ENCODE results near the gene ECHDC1.

Gene ECHDC1

DNA sequence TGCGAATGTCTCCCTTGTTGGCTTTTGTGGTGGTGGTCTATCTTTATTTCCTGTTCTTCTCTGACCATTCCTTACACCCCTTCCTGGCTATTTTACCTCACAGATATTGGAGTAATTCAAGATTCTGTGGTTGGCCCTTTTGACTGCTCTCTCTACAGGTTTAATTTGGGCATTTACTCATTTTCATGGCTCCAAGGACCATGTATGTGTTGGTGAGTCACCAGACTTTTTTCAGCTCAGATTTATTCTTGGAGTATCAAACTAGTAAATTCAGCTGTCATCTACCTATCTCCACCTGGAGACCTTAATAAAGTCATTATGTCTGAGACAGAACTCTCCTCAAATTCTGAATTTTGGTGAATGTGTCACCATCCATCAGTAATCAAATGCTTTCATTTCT, 61.2 kb downstream of the ECHDC1 start:
- DNase-seq, result no peak

DNA sequence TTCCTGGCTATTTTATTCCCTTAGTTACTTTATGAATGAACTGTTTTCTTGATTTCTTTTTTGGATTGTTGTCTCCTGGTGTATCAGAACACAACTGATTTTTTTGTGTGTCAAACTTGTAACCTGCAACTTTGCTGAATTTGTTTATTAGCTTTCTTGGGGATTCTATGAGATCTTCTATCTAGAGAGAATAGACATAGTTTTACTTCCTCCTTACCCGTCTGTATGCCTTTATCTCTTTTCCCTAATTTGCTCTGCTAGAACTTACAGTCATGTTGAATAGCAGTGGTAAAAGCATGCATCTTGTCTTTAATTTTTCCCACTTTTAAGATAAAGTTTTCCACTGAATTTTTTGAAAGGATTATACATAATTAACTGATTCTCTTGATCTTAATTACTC, 63.6 kb downstream of the ECHDC1 start:
- no peak for DNase-seq

DNA sequence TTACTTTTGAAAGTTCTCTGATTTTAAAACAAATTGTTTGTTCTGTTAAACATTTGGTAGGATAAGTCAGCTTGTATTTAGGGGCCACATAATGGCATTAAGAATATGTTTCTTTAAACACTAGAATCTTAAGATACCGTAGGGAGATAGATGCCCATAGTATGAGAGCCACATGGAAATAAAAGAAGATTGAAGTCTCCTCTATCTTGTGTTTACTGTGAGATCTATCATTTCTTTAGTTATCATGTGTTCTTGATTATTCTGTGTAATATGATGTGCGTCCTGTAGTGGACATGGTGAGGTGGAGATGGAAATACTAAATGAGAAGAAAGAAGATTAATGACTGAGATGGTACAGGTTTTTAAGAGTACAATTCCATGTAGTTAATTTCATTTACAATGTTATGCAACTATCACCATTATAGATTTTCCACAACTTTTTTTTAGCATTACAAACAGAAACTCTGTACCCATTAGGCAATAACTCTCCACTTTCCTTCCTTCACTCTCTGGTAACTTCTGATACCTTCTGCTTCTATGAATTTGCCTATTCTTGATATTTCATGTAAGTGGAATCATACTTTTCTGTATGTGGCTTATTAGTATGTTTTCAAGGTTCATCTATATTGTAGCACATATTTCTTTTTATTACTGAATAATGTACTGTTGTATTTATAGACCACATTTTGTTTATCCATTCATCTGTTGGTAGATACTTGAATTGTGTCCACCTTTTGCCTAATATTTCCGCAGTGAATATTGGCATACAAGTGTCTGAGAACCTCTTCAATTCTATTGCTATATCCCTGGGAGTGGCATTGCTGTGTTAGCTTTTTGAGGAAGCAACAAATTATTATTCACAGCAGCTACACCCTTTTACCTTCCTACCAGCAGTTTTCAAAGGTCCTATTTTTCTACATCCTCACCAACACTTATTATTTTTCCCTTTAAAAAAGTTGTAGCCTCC, 65.2 kb downstream of the ECHDC1 start:
- no peak for DNase-seq

DNA sequence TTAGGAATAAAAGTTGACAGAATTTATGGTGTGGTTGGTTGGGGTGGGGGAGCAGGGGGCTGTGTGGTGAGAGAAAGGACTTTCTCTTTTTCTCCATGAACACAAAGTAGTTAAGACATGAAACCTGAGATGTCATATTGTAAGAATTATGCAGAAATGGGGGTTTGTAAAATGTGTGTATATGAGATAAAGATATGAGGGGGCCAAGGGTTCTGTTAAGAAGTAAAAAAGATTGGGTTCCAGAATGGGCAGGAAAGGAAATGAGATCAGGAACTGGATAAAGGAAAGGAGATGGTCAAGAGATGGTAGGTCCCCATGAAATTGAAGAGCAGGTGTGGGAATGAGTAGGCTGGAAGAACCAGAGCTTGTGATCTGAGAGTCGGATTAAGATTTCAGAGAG, 67.1 kb downstream of the ECHDC1 start:
- no peak for DNase-seq

DNA sequence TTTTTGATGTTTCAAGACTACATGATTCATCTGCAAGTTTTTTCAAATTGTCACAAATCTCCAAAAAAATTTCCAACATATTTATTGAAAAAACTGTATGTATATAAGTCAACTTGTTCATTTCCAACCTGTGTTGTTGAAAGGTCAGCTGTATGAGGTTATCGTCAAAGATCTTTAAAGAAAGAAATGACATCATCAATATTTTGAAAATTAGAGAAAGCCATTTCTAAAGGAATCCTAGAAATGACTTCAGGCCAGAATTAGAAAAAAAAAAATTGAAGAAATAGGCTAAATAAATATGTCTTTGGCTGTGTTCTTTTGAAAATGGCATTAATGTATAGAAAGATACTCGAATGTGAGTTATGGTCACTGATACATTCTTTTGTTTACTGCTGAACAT, 69.9 kb downstream of the ECHDC1 start:
- no peak for DNase-seq

DNA sequence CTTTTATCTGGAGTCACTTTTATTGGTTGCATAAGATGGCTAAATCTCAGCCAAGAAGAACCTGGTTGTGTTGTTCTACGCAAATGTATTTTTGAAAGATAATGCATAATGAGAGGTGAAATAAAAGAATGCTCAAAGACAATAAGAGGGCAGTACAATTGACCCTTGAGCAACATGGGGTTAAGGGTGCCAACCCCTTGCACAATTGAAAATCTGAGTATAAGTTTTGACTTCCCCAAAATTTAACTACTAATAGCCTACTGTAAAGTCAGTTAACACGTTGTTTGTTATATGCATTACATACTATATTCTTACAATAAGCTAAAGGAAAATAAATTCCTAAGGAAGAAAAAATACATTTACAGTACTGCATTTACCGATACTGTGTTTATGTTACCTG, 70.8 kb downstream of the ECHDC1 start:
- DNase-seq, result no peak

DNA sequence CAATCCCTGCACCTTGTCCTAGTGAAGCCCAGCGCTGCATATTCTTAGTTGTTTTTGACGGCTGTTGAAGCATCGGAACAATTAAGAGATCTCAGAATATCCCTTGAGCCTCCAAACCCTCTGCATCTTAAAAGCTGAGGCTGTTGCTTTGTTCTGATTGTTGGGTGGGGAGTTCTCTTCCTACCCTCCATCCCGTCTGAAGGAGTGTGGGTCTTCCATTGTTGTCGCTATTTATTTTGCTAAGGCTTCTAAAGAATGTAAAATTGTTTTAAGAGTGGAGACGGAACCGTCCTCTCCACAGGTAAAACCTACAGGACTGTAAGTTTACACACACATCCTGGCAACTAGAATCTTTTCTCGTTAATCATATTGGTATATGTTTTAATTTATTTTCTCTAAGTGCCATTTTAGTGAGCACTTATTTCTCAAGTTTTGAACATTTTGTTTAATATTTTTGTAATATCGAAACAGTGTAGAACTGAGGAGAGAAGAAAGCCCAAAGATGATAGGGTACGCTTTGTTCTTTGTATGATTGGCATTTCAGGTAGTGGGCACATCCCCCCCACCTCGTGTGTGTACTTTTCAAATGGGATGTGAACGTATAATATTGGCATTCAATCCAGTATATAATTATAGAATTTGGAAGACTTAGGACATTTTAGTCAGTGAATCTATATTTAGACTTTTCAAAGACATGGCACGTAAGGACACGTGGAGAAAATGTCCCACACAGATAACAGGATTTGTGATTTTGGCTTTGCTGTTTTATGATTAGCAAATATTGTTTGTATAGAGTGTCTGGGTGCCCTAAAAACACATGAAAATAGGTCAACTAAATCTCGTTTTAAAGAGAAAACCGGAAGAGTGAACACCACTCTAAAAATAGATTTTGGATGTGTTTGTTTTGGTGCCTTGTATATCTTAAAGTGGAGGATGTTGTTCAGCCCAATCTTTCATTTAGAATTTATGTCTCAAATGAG, 75.5 kb downstream of the ECHDC1 start:
- DNase-seq, result peak; percentile 70

DNA sequence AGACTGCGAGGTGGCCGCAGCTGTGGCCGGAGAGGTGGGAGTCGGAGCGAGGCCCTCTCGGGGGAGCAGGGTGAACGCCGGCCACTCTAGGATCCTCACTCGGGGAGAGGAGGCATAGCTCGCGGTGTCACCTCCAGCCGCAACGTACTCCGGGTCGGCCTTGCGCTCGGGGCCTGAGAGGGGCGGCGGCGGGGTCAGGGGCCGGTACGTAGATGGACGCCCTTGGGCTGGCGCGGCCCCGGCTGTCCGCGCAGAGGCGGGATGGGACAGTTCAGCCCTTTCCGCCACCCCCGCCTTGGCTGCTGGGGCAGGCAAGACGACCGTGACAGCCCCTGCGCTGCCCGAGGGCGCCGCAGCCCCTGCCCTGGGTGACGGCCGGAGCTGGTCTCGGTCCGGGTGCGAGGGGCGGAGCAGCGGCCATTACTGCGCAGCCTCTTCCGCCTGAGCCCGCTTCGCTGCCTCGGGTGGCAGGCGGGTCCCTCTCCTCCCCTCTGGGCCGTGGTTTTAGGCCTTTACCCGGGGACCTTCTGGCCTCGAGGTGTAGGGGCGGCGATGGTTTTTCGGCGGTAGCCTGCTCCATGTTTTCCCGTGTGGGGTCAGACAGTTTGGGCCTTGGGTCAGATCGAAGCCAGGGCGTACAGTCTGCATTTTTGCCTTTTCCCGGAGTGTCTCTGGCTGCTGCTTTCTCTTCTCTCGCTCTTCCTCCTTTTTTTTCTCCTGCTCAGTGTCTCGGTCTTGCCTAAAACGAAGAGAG, 76.3 kb downstream of the ECHDC1 start:
- peak; percentile 74 for DNase-seq

DNA sequence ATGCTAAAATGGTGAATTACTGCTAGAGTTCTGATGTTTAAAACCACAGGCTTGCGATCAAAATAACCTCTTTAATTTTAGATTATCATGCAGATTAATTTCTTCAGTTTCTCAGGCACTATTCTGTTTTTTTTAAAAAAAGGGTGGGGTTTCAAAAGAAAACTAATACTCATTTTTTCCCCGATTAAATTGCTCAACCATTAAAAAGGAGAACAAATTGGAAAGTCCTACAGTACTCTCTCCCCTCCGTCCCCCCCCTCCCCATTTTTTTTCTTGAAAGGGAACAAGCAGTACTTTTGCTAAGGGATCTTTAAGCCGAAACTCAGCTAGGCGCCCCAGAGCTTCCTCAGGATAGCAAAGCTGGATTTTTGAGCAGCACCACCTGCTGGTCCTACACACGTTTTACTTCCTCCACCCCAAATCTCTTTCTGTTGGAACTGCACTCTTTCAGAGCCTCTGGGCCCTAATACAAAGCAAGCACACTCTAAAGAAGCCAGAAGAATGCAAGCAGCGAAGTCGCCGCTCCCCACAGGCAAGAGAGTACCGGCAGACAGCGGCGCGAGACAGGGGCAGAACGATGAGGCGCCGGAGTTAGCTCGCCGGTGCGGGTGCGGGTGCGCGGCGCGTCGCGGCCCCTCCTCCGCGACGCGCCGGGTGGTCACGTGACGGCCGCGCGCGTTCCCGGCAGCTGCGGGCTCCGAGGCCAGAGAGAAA, 77.1 kb downstream of the ECHDC1 start, which contains the start of gene RNF146:
Gene RNF146, plus strand, starts transcription at position 687 of the 714 bp plus-strand sequence. CDS start 13,475 bp downstream, outside the sequence.
- DNase-seq, result peak; percentile 93

DNA sequence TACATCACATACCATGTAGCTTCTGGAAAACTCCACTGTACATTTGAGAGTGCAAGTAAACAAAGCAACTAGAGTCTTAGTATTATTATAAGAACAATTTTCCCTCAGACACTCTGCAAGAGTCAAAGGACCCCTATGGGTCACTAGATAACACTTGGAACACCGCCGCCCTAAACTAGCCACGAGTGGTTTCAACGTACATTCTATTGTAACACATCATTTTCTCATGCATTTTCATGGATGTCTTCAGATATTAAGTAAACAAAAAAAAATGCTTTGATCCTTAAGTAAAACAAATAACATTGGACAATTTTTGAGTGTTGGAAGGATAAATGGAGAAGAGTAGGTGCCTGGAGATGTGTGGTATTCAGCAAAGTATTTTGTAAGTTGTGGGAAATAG, 79.9 kb downstream of the ECHDC1 start:
- DNase-seq, result no peak

DNA sequence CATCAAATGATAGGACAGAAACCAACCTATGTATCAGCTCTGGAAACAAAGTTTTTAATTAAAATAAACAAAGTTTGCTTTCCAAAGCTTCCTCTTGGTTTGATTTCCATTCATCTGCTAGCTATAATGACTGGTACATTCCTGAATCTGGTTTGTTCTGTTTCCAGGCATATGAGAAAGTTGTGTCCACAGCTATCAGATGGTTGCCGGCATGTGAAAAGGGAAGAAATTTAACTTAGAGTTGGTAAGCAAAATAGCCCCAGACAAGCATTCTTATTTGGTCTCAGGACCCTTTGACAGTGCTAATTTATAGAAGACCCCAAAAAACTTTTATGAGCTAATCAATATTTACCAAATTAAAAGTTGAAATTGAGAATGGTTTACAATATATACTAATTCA, 80.5 kb downstream of the ECHDC1 start:
- no peak for DNase-seq

DNA sequence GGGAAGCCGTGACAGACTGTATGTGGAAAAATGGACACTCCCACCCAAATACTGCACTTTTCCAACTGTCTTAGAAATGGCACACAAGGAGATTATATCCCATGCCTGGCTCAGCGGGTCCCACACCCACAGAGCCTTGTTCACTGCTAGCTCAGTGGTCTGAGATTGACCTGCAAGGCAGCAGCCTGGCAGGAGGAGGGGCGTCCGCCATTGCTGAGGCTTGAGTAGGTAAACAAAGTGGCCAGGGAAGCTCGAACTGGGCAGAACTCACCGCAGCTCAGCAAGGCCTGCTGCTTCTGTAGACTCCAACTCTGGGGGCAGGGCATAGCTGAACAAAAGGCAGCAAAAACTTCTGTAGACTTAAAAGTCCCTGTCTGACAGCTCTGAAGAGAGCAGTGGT, 88.1 kb downstream of the ECHDC1 start:
- no peak for DNase-seq

DNA sequence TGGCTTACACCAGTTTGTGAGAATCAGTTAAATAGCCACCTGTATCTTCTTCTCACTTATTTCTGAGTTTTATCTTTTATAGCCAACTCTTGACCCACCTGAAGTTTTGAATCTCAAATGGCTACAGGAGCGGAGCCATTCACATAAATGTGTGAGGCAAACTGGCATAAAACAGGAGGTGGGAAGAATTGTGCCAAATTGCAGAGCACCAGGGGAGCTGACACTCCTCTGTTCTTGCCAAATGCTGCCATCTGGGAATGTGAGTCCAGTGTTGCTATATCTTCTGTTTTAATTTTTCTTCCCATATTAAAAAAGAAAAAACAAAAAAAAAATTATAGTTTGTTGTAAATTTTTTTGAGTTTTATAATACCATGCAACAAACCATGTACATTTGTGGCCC, 93.8 kb downstream of the ECHDC1 start:
- DNase-seq, result no peak

DNA sequence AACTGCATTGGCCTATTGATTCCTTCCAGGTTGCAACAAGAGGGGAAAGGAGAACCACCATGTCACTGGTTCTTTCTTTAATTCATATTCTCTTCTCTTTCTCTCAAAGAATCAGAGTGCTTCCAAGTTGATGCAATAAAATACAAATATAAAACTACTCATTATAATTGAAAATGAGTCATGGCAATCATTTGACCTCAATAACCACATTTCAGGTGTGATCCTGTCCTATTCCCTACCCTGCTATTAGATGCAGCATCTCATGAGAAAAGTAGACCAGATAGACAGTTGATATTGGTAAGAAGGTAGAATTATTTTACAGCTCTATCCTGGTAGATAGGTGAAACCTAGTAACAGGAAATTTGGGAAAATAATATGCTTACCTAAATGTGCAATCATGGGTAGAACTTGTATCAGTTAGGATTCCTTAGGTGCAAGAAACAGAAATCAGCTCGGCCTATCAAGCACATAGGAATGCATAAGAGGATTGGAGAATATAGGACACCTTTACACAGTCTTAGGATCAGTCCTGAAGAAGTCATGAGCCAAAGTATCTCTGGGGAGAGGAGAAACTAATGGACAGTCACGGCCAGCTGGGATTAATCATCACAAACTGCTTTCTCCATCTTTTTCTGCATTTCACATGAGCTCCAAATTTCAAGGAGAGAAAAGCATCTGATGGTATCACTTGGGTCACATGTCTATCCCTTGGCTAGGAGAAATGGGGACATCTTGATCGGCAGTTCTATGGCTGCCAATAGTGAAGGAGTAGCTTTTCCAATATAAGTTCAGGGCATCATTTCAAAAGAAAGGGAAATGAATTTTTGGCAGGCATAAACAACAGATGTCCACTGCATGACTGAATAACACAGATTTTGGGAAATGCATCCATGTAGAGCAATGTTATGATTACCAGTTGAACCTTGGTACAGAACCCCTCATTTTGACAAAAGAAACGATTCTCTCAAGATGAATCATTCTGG, 96.0 kb downstream of the ECHDC1 start:
- DNase-seq, result no peak

DNA sequence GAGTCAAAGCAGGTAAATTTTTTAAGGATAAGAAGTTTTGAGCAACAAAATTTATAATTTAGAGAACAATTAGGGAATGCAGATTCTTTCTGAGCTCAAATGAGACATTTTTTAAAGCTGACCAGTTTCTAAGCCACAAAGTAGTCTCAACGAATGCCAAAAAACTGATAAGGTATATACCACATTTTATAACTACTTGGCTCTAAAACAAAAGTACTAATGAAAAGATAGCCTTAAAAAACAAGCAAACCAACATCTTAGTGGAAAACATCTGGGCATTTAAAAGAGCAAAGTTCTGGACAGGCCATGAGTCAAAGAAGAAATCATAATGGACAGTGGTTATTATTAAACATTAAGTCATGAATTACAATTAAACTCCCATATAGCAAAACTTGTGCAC, 99.9 kb downstream of the ECHDC1 start:
- no peak for DNase-seq
